ENCODE data around the gene CREB1. TPM values are rescaled to one million over a fixed set of nuclear protein-coding genes. Genes with fewer than 3 reads are reported as not detected.

CREB1 gene
- total RNA-seq, 2 donors from 2014 or later, result 32.5 to 32.9 TPM

DNA sequence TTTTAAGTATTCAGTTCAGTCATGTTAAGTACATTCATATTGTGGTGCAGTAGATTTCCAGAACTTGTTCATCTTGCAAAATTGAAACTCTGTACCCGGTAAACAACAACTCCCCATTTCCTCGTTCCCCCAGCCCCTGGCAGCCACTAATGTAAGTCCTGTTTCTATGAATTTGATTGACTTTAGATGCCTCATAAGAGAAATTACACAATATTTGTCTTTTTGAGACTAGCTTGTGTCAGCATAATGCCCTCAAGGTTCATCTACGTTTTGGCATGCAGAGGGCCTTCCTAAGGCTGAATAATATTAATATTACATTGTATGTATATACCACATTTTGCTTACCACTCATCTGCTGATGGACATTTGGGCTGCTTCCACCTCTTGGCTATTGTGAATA lies 64.5 kb downstream of the CREB1 start:
- Histone ChIP-seq H3K9me3 (peaks cover 6 to 12% of the 10 kb centered on the region in 2 donors), H3K4me1 (no peaks in the 10 kb centered on the region), H3K4me3 (no peak overlapping the region), H3K27me3 (no peaks in the 10 kb centered on the region), H3K27ac (no peak overlapping the region), H3K36me3 (peaks cover 31% of the 10 kb centered on the region)
- no peak for DNase-seq (ENCODE audit: low spot score)
- no peak for TF ChIP-seq CTCF (IDR thresholded peaks at IDR 0.05)

- H3K4me1 ChIP-seq, result no peaks in the 10 kb centered on the region
- peaks cover 26% of the 10 kb centered on the region for H3K36me3 ChIP-seq
- no peaks in the 10 kb centered on the region for H3K27me3 ChIP-seq
- H3K27ac ChIP-seq, result no peak overlapping the region
- TF ChIP-seq CTCF (IDR thresholded peaks at IDR 0.05), result no peak
- peaks cover 6 to 12% of the 10 kb centered on the region in 2 donors for H3K9me3 ChIP-seq
- no peak for DNase-seq (ENCODE audit: low spot score)
- no peak overlapping the region for H3K4me3 ChIP-seq
Observed at GRCh38 chr2:207594731-207595130, 65.0 kb downstream of the CREB1 start.

DNA sequence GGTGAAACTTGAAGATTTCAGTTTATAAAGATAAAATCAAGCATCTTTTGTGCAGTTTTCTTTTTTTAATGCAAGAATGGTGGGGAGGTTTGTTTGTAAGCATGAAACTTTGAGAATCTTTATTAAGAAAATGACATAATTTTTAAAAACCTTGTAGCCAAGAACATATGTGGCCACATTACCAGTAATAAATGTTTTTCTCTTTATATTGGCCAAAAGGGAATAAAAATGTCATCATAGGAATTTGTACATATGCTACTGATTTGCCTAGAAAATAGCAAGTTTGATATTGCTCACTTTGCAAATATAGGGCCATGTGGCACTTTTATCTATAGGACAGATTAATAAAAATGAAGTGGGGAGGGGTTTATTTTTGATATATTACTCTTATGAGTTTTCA lies 69.9 kb downstream of the CREB1 start:
- Histone ChIP-seq H3K27me3 (no peaks in the 10 kb centered on the region), H3K4me1 (no peaks in the 10 kb centered on the region), H3K4me3 (no peak overlapping the region), H3K36me3 (peaks cover 6% of the 10 kb centered on the region), H3K27ac (no peak overlapping the region), H3K9me3 (no peaks in the 10 kb centered on the region)
- DNase-seq (ENCODE audit: low spot score), result no peak
- no peak for TF ChIP-seq CTCF (IDR thresholded peaks at IDR 0.05)

- DNase-seq (ENCODE audit: low spot score), result no peak
- Histone ChIP-seq H3K9me3 (no peaks in the 10 kb centered on the region), H3K4me3 (no peak overlapping the region), H3K27ac (no peak overlapping the region), H3K27me3 (no peaks in the 10 kb centered on the region), H3K36me3 (peaks cover 6% of the 10 kb centered on the region), H3K4me1 (no peaks in the 10 kb centered on the region)
- TF ChIP-seq CTCF (IDR thresholded peaks at IDR 0.05), result no peak
Observed at GRCh38 chr2:207600231-207600630, 70.5 kb downstream of the CREB1 start.

GRCh38 chr2:207601774-207602173 lies 72.0 kb downstream of the CREB1 start:
- no peaks in the 10 kb centered on the region for H3K27me3 ChIP-seq
- no peak overlapping the region for H3K4me3 ChIP-seq
- peaks cover 6% of the 10 kb centered on the region for H3K36me3 ChIP-seq
- H3K9me3 ChIP-seq, result no peaks in the 10 kb centered on the region
- no peak overlapping the region for H3K27ac ChIP-seq
- DNase-seq (ENCODE audit: low spot score), result no peak
- H3K4me1 ChIP-seq, result no peaks in the 10 kb centered on the region
- TF ChIP-seq CTCF (IDR thresholded peaks at IDR 0.05), result no peak

DNA sequence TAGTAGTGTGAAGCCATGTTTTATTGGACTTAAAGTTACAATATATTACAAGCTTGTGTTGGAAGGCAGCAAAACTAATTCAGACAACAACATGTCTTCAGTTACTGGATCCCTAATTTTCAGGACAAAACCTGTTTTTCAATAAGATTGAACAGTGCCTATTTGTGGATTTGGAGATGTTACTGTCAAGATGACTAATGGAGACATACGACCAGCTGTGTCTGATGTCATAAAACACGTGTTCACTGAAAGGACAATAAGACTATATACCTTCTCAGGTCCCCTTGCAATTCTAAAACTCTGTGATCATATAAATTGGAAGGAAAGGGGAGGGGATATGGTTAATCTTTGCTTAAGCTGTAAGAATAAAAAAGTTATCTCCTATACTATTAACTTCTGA lies 73.7 kb downstream of the CREB1 start:
- no peak overlapping the region for H3K4me3 ChIP-seq
- no peak for TF ChIP-seq CTCF (IDR thresholded peaks at IDR 0.05)
- no peak for DNase-seq (ENCODE audit: low spot score)
- H3K36me3 ChIP-seq, result no peaks in the 10 kb centered on the region
- no peaks in the 10 kb centered on the region for H3K9me3 ChIP-seq
- H3K4me1 ChIP-seq, result no peaks in the 10 kb centered on the region
- no peak overlapping the region for H3K27ac ChIP-seq
- H3K27me3 ChIP-seq, result no peaks in the 10 kb centered on the region

Data from right atrium auricular region (tissue), 2 donors.